Measurements from ENCODE around the gene ISLR. TPM values are rescaled to one million over a fixed set of nuclear protein-coding genes. Genes with fewer than 3 reads are reported as not detected.

Gene ISLR
- total and polyA plus RNA-seq, 8 donors = 3.5 to 44.6 (median 12.0) TPM

GRCh38 chr15:74131628-74132413 lies 41.7 kb upstream of the ISLR start:
- 14 to 27% (median 17%) methylated on average over 17 to 20 of the region's 20 CpGs for WGBS, 5 donors
- no peaks in the 10 kb centered on the region for H3K36me3 ChIP-seq
- TF ChIP-seq POLR2A (IDR thresholded peaks at IDR 0.05) (no peak), EP300 (IDR thresholded peaks at IDR 0.05) (no peak), CTCF (IDR thresholded peaks at IDR 0.05) (no peak), POLR2AphosphoS5 (IDR thresholded peaks at IDR 0.05) (no peak)
- no peak for DNase-seq
- peaks cover 52 to 89% (median 70%) of the 10 kb centered on the region in 4 donors for H3K4me1 ChIP-seq
- no peak overlapping the region for H3K4me3 ChIP-seq
- H3K27me3 ChIP-seq = peaks cover 59 to 100% (median 100%) of the 10 kb centered on the region in 3 donors
- peaks cover 0 to 15% (median 3%) of the 10 kb centered on the region in 4 donors for H3K9me3 ChIP-seq
- no peak overlapping the region for H3K27ac ChIP-seq
- intact Hi-C loops (cut with DNase I; ENCODE audit: low total_unique reads) = no loop called here

- peaks cover 48 to 86% (median 67%) of the 10 kb centered on the region in 4 donors for H3K4me1 ChIP-seq
- H3K4me3 ChIP-seq = no peak overlapping the region
- H3K27me3 ChIP-seq = peaks cover 62 to 100% (median 99%) of the 10 kb centered on the region in 3 donors
- 12 to 32% (median 16%) methylated on average over 42 to 90 of the region's 90 CpGs for WGBS, 5 donors
- H3K36me3 ChIP-seq = no peaks in the 10 kb centered on the region
- H3K27ac ChIP-seq = no peak overlapping the region
- intact Hi-C loops (cut with DNase I; ENCODE audit: low total_unique reads) = no loop called here
- no peak for TF ChIP-seq POLR2A (IDR thresholded peaks at IDR 0.05)
- TF ChIP-seq EP300 (IDR thresholded peaks at IDR 0.05) = no peak
- TF ChIP-seq CTCF (IDR thresholded peaks at IDR 0.05) = no peak
- no peak for TF ChIP-seq POLR2AphosphoS5 (IDR thresholded peaks at IDR 0.05)
- H3K9me3 ChIP-seq = peaks cover 0 to 15% (median 3%) of the 10 kb centered on the region in 4 donors
- DNase-seq = peak in 1 of 2 donors; percentile 45
Observed at GRCh38 chr15:74132681-74133651, 40.5 kb upstream of the ISLR start.

- intact Hi-C loops (cut with DNase I; ENCODE audit: low total_unique reads) = no loop called here
Observed at GRCh38 chr15:74133694-74134386, 39.7 kb upstream of the ISLR start.

More at GRCh38 chr15:74133694-74134386, 39.7 kb upstream of the ISLR start:
- no peak for TF ChIP-seq POLR2A (IDR thresholded peaks at IDR 0.05)
- no peak for TF ChIP-seq EP300 (IDR thresholded peaks at IDR 0.05)
- no peak for TF ChIP-seq CTCF (IDR thresholded peaks at IDR 0.05)
- TF ChIP-seq POLR2AphosphoS5 (IDR thresholded peaks at IDR 0.05) = no peak
- Histone ChIP-seq H3K27me3 (peaks cover 56 to 100% (median 97%) of the 10 kb centered on the region in 3 donors), H3K9me3 (peaks cover 0 to 15% (median 3%) of the 10 kb centered on the region in 4 donors), H3K27ac (no peak overlapping the region), H3K36me3 (no peaks in the 10 kb centered on the region), H3K4me3 (peak overlapping the region in 1 of 4 donors; percentile 1), H3K4me1 (peaks cover 39 to 77% (median 59%) of the 10 kb centered on the region in 4 donors)
- 13 to 37% (median 17%) methylated on average over 26 to 71 of the region's 71 CpGs for WGBS, 5 donors
- peak in 1 of 2 donors; percentile 35 for DNase-seq
